GM19463 (cell line): ENCODE measurements around the gene TRAF6.
"Not testable (repeated sequence)": the region's sequence is repeated elsewhere in the genome, so short reads cannot be mapped to it uniquely, and the experiment has no call there.

Source experiments
- ATAC-seq: cut with Tn5 transposase; IDR thresholded peaks from one replicate; pipeline ENCODE4 v1.9.1; 2021; ENCODE audit warnings: mild to moderate bottlenecking, moderate library complexity; ENCODE audit not compliant: unreplicated experiment

Gene TRAF6, protein sequence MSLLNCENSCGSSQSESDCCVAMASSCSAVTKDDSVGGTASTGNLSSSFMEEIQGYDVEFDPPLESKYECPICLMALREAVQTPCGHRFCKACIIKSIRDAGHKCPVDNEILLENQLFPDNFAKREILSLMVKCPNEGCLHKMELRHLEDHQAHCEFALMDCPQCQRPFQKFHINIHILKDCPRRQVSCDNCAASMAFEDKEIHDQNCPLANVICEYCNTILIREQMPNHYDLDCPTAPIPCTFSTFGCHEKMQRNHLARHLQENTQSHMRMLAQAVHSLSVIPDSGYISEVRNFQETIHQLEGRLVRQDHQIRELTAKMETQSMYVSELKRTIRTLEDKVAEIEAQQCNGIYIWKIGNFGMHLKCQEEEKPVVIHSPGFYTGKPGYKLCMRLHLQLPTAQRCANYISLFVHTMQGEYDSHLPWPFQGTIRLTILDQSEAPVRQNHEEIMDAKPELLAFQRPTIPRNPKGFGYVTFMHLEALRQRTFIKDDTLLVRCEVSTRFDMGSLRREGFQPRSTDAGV

DNA sequence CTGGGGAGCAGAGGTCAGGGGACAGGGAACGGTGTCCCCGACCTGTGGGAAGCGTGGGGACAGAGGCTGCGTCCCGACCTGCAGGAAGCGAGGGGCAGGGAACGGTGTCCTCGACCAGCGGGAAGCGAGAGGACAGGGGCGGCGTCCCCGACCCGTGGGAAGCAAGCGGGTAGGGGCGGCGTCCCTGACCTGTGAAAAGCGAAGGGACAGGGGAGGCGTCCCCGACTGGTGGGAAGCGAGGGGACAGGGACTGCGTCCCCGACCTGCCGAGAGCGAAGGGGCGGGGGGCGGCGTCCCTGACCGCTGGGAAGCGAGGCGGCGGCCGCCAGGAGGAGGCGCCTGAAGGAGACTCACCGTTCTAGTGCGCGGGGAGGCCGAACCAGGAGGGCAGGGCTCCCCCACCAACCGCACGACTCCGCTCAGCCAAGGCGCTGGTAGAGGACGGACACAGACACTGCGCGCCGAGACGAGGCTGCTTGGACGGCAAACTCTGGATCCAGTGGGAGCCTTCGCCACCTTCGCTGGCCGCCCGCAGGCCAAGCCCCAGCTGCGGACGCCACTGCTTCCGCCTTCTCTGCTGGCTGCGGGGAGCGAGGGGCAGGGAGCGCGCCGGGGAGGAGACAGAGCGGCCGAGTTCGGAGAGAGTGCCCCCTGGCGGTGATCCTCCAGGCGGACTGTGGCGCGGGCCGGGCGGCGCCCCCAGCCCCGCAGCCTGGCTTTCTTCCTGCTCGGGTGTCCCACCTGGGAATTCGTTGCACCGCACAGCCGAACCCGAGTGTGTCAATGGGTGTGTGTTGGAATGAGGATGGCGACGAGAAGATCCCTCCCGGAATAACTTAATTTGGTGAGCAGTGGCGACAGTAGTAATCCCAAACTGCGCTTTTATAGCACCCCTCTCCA is at the start of gene TRAF6:
TSS of gene TRAF6 (minus strand) at position 579 of the 900 bp plus-strand sequence. CDS start 8,757 bp downstream, outside the sequence.
- ATAC-seq = peak; percentile 97

DNA sequence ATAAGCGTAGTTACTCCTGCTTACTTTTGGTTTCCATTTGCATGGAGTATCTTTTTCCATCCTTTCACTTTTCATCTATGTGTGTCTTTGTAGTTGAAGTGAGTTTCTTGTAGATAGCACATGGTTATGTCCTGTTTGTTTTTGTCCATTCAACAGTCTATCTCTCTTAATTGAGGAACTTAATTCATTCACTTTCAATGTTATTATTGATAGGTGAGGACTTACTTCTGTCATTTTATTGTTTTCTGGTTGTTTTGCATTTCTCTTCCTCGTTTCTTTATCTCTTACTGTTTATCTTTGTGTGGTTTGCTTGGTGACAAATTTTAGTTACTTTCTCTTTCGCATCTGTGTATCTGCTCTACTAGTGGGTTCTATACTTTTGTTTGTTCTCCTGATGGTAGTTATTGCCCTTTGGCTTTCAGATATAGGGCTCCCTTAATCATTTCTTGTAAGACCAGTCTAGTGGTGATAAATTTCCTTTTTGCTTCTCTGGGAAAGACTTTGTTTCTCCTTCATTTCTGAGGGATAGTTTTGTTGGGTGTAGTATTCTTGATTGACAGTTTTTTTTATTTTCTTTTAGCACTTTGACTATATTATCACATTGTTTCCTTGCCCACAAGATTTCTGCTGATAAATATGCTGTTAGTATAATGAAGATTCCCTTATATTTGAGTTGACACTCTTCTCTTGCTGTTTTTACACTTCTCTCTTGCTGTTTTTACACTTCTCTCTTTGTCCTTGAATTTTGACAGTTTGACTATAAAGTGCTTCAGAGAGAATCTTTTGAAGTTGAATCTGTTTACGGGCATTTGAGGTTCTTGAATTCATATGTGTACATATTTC is 48.7 kb upstream of the TRAF6 start:
- ATAC-seq = peak; percentile 94

DNA sequence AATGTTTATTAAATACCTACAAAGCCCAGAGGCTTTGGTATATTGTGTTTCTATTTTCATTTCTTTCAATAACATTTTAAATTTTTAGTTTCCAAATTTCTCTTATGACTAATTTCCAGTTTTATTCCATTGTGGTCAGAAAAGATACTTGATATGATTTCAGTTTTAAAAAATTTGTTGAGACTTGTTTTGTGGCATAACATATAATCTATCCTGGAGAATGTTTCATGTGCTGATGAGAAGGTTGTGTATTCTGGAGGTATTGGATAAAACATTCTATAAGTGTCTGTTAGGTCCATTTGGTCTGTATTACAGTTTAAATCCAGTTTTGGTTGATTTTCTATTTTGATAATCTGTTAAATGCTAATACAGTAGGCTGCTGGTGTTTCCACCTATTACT is 47.9 kb upstream of the TRAF6 start:
- ATAC-seq = no peak

DNA sequence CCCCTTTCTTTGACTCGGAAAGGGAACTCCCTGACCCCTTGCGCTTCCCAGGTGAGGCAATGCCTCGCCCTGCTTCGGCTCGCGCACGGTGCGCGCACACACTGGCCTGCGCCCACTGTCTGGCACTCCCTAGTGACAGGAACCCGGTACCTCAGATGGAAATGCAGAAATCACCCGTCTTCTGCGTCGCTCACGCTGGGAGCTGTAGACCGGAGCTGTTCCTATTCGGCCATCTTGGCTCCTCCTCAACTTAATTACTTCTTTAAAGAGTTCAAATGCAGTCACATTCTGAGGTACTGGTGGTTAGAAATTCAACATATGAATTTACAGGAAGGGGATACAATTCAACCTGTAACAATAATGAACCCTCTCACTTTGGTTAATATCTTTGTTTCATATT is 47.3 kb upstream of the TRAF6 start:
- ATAC-seq = not testable (repeated sequence)

DNA sequence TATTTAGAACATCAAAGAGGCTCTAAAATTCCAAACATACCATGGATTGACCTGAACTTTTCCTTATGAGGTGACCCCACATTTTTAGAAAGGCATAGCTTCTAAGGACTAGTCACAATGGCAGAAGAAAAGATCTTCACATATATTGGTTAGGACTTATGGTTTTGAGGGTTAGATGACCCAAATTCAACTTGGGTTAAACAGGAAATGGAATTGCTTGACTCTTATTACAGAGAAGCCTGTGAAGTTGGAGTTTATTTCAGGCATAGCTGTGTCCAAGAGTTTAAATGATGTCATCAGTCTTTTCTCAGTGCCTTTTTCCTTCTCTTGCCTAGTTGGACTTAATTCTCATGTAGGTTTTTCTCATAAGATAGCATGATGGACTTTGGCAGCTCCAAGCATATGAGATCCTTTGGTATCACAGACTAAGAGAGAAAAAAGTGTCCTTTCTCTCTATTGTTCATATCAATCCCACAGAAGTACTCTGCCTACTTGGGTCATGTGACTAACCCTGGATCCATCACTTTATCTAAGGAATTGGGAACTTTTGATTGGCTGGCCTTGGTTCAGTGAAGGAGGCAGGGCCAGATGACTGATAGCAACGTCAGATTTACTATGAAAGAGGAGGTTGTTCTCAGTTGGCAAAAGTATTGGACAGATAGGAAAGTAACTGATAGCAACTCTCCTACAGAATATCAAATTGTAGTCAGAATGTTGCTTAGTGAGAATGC is 40.5 kb upstream of the TRAF6 start:
- ATAC-seq = no peak

DNA sequence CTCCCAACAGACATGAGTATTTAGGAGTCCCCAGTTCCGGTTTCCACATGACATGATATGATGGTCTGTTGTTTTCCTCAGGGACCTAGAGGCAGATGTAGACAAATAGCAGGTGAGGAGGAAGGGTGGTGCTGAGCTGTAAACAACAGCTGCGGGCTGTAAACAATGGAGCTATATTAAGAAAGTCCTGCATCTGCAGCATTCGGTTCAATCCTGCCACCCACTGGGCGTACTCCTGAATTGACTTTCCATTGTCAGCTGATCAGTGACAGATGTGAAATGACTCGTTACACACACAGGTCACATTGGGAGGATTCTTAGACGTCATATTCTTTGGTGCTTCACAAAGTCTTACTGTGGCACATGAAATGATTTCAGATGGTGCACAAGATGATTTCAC is 30.9 kb upstream of the TRAF6 start:
- ATAC-seq = peak; percentile 97

DNA sequence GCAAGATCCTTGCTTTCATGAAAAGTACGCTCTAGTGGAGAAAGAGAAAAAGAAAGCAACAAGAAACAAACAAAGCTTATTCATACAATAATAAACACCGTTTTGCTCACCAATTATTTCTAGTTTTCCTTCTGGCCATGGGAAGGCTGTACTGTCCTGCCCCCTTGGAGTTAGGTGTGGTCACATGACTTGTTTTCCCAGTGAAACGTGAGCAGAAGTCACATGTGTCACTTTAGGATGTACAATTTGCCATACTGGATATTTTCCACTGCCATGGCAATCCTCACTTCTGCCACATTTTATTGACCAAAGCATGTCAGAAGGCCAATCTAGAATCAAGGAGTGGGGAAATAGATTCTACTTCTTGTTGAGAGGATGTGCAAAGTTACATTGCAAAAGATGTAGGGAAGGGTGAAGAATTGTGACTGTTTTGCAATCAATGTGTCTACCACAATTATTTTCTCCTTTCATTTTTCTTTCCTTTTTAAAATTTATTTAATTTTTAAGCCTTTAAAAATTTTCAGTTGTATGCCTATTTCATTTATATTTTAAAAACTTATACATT is 24.3 kb upstream of the TRAF6 start:
- ATAC-seq = no peak

DNA sequence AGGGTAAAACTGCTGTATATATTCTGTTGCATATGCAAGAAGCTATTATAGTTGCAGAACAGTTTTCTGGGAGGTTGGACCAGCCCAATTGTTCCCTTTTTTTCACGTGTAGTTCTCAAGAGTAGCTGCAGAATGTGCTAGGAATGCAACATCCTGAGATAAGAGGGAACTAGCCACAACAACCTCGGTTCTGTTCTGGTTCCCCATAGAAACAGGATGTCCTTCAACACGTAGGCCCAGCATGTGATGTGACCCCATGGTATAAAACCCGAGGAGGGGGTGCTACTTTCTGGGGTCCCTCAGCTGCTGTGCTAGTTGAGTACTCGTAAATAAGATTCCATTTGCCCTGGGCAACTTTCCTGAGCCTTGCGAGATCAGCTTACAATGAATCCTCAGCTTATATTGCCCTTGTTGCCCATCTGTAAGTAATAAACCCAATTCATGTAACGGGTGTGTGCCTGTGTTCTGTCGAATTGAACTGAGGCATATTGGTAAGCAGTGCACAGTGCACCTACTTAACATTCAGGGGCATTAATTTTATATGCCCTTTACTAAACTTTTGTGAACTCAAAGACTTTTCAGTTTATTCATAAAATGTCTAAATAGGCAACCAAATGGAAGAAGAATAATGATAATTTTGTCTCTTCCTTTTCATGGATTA is 23.0 kb upstream of the TRAF6 start:
- ATAC-seq = no peak

DNA sequence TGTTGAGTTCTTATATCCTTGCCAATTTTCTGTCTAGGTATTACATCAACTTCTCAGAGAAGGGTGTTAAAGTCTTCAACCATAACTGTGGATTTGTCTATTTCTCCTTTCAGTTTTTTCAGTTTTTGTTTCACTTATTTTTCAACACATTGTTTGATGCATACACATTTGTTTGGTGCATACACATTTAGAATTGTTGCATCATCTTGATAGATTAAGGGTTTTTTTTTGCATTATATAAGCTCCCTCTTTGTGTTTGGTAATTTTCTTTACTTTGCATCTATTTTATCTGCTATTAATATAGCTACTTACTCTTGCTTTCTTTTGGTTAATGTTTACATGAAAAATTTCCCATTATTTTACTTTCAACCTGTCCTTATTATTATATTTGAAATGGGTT is 20.8 kb upstream of the TRAF6 start:
- no peak for ATAC-seq

DNA sequence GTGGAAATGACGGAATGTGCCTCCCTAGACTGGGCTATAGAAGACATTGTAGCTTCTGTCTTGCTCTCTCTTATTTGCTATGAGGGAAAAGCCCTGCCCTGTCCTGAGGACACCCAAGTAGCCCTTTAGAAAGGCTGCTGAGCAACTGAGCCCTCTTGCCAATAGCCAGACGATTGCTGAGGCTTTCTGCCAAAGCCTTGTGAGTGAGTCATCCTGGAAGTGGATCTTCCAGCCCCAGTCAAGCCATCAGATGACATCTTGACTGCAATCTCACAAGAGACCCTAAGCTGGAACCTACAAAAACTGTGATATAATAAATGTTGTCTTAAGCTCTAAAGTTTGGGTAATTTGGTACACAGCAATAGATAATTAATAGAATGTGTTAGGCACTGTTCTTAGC is 3.9 kb upstream of the TRAF6 start:
- no peak for ATAC-seq

DNA sequence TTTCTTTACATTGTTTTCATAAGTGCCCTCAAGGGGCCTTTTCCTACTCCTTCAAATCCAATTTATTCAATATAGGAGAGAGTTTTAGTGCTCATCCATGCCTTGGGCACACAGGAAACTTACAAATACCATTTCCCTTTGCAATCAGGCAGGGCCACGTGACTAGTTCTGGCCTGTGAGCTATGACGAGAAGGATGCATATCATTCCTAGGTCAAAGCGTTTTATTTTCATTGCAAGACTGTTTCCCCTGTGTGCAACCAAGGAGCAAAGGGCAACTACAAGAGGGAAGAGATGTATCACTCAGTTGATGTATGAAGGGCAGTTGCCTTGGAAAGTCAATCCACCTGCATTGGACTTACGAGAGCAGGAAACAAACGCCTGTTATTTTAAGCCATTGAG is 1.9 kb upstream of the TRAF6 start:
- no peak for ATAC-seq

DNA sequence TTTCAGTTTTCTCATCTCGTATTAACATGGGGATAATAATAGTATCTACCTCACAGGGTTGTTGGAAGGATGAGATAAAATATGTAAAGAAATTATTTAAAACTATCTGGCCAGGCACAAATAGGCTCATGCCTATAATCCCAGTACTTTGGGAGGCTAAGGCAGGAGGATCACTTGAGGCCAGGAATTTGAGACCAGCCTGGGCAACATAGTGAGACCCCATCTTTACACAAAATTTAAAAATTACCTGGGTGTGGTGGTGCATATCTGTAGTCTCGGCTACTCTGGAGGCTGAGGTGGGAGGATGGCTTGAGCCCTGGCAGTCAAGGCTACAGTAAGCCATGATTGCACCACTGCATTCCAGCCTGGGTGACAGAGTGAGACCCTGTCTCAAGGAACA is 990 bp upstream of the TRAF6 start:
- not testable (repeated sequence) for ATAC-seq

DNA sequence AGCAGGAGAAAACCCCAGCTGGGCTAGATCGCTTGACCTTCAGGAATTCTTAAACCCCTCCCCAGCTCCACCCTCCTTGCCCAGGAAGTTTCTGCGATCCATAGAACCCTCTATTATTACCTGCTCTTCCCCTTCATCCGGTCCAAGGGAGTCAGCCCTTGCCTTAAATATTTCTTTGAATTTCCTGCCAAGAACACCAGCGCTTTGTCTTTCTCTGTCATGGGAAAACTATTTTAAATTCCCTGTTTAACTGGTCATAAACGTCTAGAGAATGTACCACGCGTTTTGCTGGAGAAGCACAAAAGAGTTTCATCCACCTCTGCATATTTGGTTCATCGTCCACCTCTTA is 496 bp upstream of the TRAF6 start:
- ATAC-seq = no peak

DNA sequence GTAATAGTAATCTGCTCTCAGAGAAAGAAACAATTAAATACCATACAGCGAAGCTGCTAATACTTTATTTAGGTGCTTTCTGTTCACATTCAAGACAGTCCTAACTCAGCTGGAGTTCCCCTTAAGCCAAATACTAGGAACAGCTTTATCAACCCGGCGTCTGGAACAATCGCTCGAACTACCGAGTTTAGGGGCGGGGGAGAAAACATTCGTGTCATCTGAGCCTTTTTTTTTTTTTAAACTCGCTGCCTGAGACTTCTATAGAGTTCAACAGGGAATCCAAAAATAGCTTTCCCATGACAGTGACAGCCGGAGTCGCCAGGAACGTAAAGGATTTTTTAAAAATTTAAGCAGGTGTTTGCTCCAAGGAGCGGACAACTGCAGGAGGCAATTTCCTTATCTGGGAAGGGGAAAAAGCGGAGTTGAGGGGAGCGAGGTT is 852 bp downstream of the TRAF6 start:
- ATAC-seq = no peak

DNA sequence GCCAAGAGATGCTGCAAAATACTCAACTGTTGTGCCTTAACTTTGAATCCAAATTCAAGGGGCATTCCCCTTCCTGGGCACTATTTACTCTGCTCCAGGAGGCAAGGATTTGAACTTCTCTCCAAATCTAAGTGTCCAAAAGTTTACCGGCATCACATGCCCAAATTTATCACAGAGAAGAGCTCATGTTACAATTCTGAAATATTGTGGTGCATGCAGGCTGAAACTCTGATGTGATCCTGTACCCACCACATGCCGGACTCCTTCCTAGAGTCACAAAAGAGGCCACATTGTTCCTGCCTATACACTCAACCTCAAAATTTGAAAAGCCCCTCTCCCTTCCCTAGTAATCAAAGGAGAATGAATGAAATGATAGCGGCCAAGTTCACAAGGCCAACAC is 1.3 kb downstream of the TRAF6 start:
- ATAC-seq = no peak

DNA sequence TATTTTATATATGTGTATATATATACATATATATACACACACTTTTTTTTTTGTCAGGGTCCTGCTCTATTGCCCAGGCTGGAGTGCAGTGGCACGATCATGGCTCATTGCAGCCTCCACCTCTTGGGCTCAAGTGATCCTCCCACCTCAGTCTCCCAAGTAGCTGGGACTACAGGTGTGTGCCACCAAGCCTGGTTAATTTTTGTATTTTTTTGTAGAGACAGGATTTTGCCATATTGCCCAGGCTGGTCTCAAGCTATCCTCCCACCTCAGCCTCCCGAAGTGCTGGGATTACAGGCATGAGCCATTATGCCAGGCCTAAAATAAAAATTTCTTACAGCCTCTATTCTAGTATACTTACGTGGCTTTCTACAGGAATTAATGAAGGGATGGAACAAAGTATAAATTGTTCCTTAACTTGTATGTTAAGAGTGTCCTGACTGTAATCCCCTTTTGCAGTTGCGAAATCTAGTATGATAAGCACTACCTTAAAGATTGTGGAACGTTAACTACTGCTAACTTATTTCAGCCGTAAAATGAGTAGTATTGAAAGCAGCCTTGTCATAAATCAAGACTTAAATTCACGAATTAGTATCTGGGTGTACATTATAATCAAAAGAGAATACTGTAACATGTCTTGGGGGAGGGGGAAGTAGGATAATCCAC is 2.1 kb downstream of the TRAF6 start:
- no peak for ATAC-seq

DNA sequence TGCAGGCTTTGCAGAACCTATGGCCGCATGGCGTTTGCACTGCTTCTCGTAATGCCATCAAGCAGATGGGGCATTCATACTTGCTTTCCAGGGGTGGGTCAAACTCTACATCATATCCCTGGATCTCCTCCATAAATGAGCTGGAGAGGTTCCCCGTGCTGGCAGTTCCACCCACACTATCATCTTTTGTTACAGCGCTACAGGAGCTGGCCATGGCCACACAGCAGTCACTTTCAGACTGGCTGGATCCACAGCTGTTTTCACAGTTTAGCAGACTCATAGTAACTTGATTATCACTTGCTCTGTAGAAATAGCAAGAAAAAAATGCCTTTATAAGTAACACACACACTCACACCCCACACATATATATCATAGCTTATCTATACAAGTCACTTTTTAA is 8.8 kb downstream of the TRAF6 start:
- ATAC-seq = no peak

DNA sequence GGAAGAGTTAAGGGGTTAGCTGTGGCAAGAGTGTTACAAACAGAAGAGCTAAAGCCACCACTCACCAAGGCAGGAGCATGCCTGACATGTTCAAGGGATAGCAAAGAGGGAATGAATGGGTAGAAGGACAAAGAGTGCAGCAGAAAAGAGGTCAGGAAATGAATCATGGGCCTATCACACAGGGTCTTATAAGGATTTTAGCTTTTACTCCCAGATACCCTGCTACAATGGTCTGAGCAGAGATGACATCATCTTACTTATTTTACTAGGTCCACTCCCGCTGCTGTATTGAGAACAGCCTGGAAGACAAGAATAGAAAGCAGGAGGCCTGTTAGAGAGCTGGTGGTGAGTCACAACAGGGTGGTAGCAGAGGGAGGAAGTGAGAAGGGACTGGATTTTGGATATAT is 9.8 kb downstream of the TRAF6 start:
- peak; percentile 100 for ATAC-seq

DNA sequence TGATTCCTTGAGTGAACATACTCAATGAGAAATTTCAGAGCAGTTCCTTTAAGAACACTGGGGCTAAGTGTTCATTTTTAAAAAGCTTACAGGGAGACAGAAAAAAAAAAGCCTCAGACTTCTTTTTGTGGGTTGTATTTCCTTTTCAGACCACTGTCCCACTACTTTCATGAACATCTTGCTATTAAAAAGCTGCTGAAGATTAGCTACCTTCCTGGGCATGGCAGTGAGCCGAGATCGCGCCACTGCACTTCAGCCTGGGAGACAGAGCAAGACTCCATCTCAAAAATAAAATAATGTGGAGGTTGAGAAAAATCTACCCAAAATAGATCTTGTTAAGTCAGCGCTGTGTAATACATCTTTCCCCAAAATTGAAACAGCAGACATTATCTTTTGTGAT is 10.8 kb downstream of the TRAF6 start:
- no peak for ATAC-seq
